ENCODE results near the gene FBXO38. TPM values are rescaled to one million over a fixed set of nuclear protein-coding genes. Genes with fewer than 3 reads are reported as not detected.

Gene FBXO38
- polyA plus RNA-seq, 1 of the 3 experiments (the other 2 are of a cell fraction) = 15.5 TPM

GRCh38 chr5:148406406-148406805 is 22.6 kb downstream of the FBXO38 start:
- 96% methylated on average over 3 of the region's 3 CpGs for WGBS (ENCODE audit: low lambda C conversion rate)
- POLR2A ChIA-PET = interaction anchor here (1.1 kb wide), 1 partner anchor 14 kb away, joined by 3 read pairs; no protein-coding TSS in a partner anchor

GRCh38 chr5:148408092-148408491 is 24.3 kb downstream of the FBXO38 start:
- Histone ChIP-seq H4K20me1 (ENCODE audit: insufficient read depth) (no peaks in the 10 kb centered on the region), H3K27ac (ENCODE audit: low read depth in 2 of 2, low read length in 1 of 2) (no peak overlapping the region), H2AFZ (ENCODE audit: low read depth) (no peak overlapping the region), H3K36me3 (replicated peaks in 1 of 2; ENCODE audit: control insufficient read depth in 1 of 2, insufficient read depth in 2 of 2, low read length in 1 of 2) (peaks cover 95 to 98% of the 10 kb centered on the region in 2 experiments), H3K9ac (no peak overlapping the region), H3K4me2 (no peak overlapping the region), H3K9me2 (no peaks in the 10 kb centered on the region; the same call in 1 of the 2 replicates), H3K4me3 (ENCODE audit: low read depth in 2 of 2, low read length in 1 of 2) (no peak overlapping the region), H3K27me3 (ENCODE audit: insufficient read depth) (no peaks in the 10 kb centered on the region), H3K79me2 (ENCODE audit: insufficient read depth) (peaks cover 14% of the 10 kb centered on the region), H3F3A (replicated peaks; ENCODE audit: insufficient read depth) (no peaks in the 10 kb centered on the region), H3K4me1 (ENCODE audit: control insufficient read depth in 1 of 2, insufficient read depth in 2 of 2, low read depth in 1 of 2, low read length in 1 of 2) (no peaks in the 10 kb centered on the region), H3K9me3 (no peaks in the 10 kb centered on the region)
- 95% methylated on average over 3 of the region's 3 CpGs for WGBS (ENCODE audit: low lambda C conversion rate)
- CTCF ChIA-PET = interaction anchor here (0.8 kb wide), 1 partner anchor 325 kb away, joined by 4 read pairs; no protein-coding TSS in a partner anchor
- POLR2A ChIA-PET = interaction anchor here (0.6 kb wide), 1 partner anchor 938 kb away, joined by 5 read pairs; no protein-coding TSS in a partner anchor
- DNase-seq = no peak
- TF ChIP-seq JUND (IDR thresholded peaks at IDR 0.05) (no peak), FOXM1 (IDR thresholded peaks at IDR 0.05; ENCODE audit: low read depth) (no peak), TAF1 (IDR thresholded peaks at IDR 0.05; ENCODE audit: borderline replicate concordance, low read depth, low read length) (no peak), RAD21 (IDR thresholded peaks at IDR 0.05; ENCODE audit: low read length) (no peak), FOSL2 (IDR thresholded peaks at IDR 0.05; ENCODE audit: borderline replicate concordance, low read depth) (no peak), IRF3 (IDR thresholded peaks at IDR 0.05; ENCODE audit: low read depth, low read length) (no peak), GATA2 (CRISPR knock-in tag; IDR thresholded peaks at IDR 0.05) (no peak), GABPA (IDR thresholded peaks at IDR 0.05; ENCODE audit: low read depth) (no peak), RFX5 (IDR thresholded peaks at IDR 0.05; ENCODE audit: low read length) (no peak), EP300 (IDR thresholded peaks at IDR 0.05; ENCODE audit: borderline replicate concordance in 1 of 2, low read depth in 1 of 2, low read length in 1 of 2) (no peak), USF1 (IDR thresholded peaks at IDR 0.05; ENCODE audit: borderline replicate concordance, low read depth) (no peak)

More at GRCh38 chr5:148406406-148406805, 22.6 kb downstream of the FBXO38 start:
- TF ChIP-seq ELF1 (IDR thresholded peaks at IDR 0.05) (no peak), PBX3 (IDR thresholded peaks at IDR 0.05) (no peak), TAF1 (IDR thresholded peaks at IDR 0.05; ENCODE audit: borderline replicate concordance, low read depth, low read length) (no peak), IRF3 (IDR thresholded peaks at IDR 0.05; ENCODE audit: low read depth, low read length) (no peak), GATA2 (CRISPR knock-in tag; IDR thresholded peaks at IDR 0.05) (no peak), POLR2AphosphoS5 (IDR thresholded peaks at IDR 0.05; ENCODE audit: low read depth, low read length) (no peak), RFX5 (IDR thresholded peaks at IDR 0.05; ENCODE audit: low read length) (no peak), SIN3A (IDR thresholded peaks at IDR 0.05; ENCODE audit: borderline replicate concordance, low read depth, low read length) (no peak), EP300 (IDR thresholded peaks at IDR 0.05; ENCODE audit: borderline replicate concordance in 1 of 2, low read depth in 1 of 2, low read length in 1 of 2) (no peak), FOXJ3 (CRISPR knock-in tag; IDR thresholded peaks at IDR 0.05) (no peak), FOXM1 (IDR thresholded peaks at IDR 0.05; ENCODE audit: low read depth) (no peak), USF1 (IDR thresholded peaks at IDR 0.05; ENCODE audit: borderline replicate concordance, low read depth) (no peak), CHD2 (IDR thresholded peaks at IDR 0.05; ENCODE audit: low read length, partially characterized antibody) (no peak), RAD21 (IDR thresholded peaks at IDR 0.05; ENCODE audit: low read length) (no peak), SMC3 (IDR thresholded peaks at IDR 0.05; ENCODE audit: low read depth, low read length) (no peak)
- Histone ChIP-seq H3F3A (replicated peaks; ENCODE audit: insufficient read depth) (no peaks in the 10 kb centered on the region), H3K27ac (ENCODE audit: low read depth in 2 of 2, low read length in 1 of 2) (no peak overlapping the region), H3K4me2 (no peak overlapping the region), H3K79me2 (ENCODE audit: insufficient read depth) (peaks cover 18% of the 10 kb centered on the region), H2AFZ (ENCODE audit: low read depth) (no peak overlapping the region), H3K9ac (no peak overlapping the region), H4K20me1 (ENCODE audit: insufficient read depth) (no peaks in the 10 kb centered on the region), H3K36me3 (replicated peaks in 1 of 2; ENCODE audit: control insufficient read depth in 1 of 2, insufficient read depth in 2 of 2, low read length in 1 of 2) (peaks cover 90 to 98% of the 10 kb centered on the region in 2 experiments), H3K4me3 (ENCODE audit: low read depth in 2 of 2, low read length in 1 of 2) (no peak overlapping the region), H3K9me2 (no peaks in the 10 kb centered on the region; the same call in 1 of the 2 replicates), H3K4me1 (ENCODE audit: control insufficient read depth in 1 of 2, insufficient read depth in 2 of 2, low read depth in 1 of 2, low read length in 1 of 2) (peaks cover 0 to 3% of the 10 kb centered on the region in 2 experiments; a peak in 1 of 4 replicates), H3K9me3 (no peaks in the 10 kb centered on the region), H3K27me3 (ENCODE audit: insufficient read depth) (no peaks in the 10 kb centered on the region)
- CTCF ChIA-PET = interaction anchor here (1.0 to 1.3 kb wide), 3 partner anchors 32 to 325 kb away, joined by 3 to 5 read pairs (median 4); no protein-coding TSS in a partner anchor
- no peak for DNase-seq
